AG04449 (cell line): ENCODE measurements around the gene PFN1.
A peak's percentile ranks its signal among the peaks of the same experiment; 100 is the strongest.

Experiments used
- CTCF ChIA-PET: fragments of 350-600 bp; formaldehyde crosslinking; extraction: SDS; loops from one replicate; lab custom pipeline; 2021; ENCODE audit warnings: antibody characterized with exemption; lab: Yijun Ruan, JAX
- POLR2A ChIA-PET: fragments of 400-600, 350-600 bp; formaldehyde crosslinking; extraction: SDS; loops from one replicate; lab custom pipeline; 2020; ENCODE audit warnings: antibody characterized with exemption, inconsistent platforms; lab: Yijun Ruan, JAX
- DNase-seq: peaks from one replicate; pipeline ENCODE4 v3.0.0-alpha.2; 2010; ENCODE audit warnings: low read depth, low spot score
- H3K4me3 ChIP-seq: 2 replicates; pipeline ENCODE4 v1.5.1; 2011; ENCODE audit warnings: low read depth, mild to moderate bottlenecking, control low read depth, low read length
- CTCF ChIP-seq: IDR thresholded peaks from one replicate; pipeline ENCODE4 v1.5.1; 2011; ENCODE audit warnings: mild to moderate bottlenecking, moderate library complexity, low read length, control low read depth, inconsistent platforms; ENCODE audit not compliant: insufficient read depth; ENCODE audit errors: missing control alignments

PFN1 gene

GRCh38 chr17:4966844-4967538 is 18.7 kb upstream of the PFN1 start:
- H3K4me3 ChIP-seq = peak overlapping the region; percentile 81
- ChIA-PET POLR2A (interaction anchor here (1.1 to 9.7 kb wide), 9 partner anchors 10 to 177 kb away, joined by 3 to 119 read pairs (median 7); partner anchors contain the start of genes CAMTA2, ENO3, KIF1C and PFN1), CTCF (interaction anchor here (1.3 to 3.6 kb wide), 7 partner anchors 11 to 58 kb away, joined by 3 to 19 read pairs (median 11); partner anchors contain the start of genes CAMTA2 and ENO3)
- no peak for TF ChIP-seq CTCF
- DNase-seq = peak; percentile 99

- DNase-seq = no peak
- no peak overlapping the region for H3K4me3 ChIP-seq
- CTCF ChIA-PET = interaction anchor here (0.9 to 3.6 kb wide), 7 partner anchors 9 to 57 kb away, joined by 3 to 19 read pairs (median 11); partner anchors contain the start of genes CAMTA2, ENO3, RNF167 and SLC25A11
- POLR2A ChIA-PET = interaction anchor here (0.7 to 9.7 kb wide), 7 partner anchors 8 to 56 kb away, joined by 3 to 119 read pairs (median 9); partner anchors contain the start of genes ENO3, KIF1C, PFN1 and RNF167
- TF ChIP-seq CTCF = no peak
These were observed 17.1 kb upstream of the PFN1 start for GRCh38 chr17:4965311-4965986.

- no peak overlapping the region for H3K4me3 ChIP-seq
- no peak for DNase-seq
- ChIA-PET CTCF (no interaction called here), POLR2A (interaction anchor here (1.3 kb wide), 1 partner anchor 20 kb away, joined by 4 read pairs; the partner anchor contains the start of genes RNF167 and SLC25A11)
- TF ChIP-seq CTCF = no peak
These were observed 12.1 kb upstream of the PFN1 start for GRCh38 chr17:4960279-4960922.

GRCh38 chr17:4959261-4959965 is 11.1 kb upstream of the PFN1 start:
- TF ChIP-seq CTCF = no peak

GRCh38 chr17:4958102-4958501 is 9.8 kb upstream of the PFN1 start:
- H3K4me3 ChIP-seq = no peak overlapping the region
- DNase-seq = no peak
- TF ChIP-seq CTCF = no peak
- CTCF ChIA-PET = interaction anchor here (1.1 kb wide), 1 partner anchor 23 kb away, joined by 3 read pairs; no protein-coding TSS in a partner anchor
- POLR2A ChIA-PET = interaction anchor here (1.6 to 2.0 kb wide), 2 partner anchors 9 kb away, joined by 5 to 9 read pairs; partner anchors contain the start of genes PFN1 and SPAG7

More at GRCh38 chr17:4959261-4959965, 11.1 kb upstream of the PFN1 start:
- DNase-seq = no peak
- H3K4me3 ChIP-seq = no peak overlapping the region
- POLR2A ChIA-PET = interaction anchor here (1.3 kb wide), 1 partner anchor 19 kb away, joined by 4 read pairs; the partner anchor contains the start of genes RNF167 and SLC25A11
- CTCF ChIA-PET = no interaction called here
